Stomach (tissue), 9 donors: Measurements from ENCODE around the gene ANKRD17. TPM values are rescaled to one million over a fixed set of nuclear protein-coding genes. Genes with fewer than 3 reads are reported as not detected.

Experiments used
- DNase-seq, 2 donors: peaks; one replicate each; pipeline versions ENCODE4 v3.0.0 to v3.0.0-alpha.2; 2013 to 2019
- H3K27ac ChIP-seq, 5 donors: fragments of 200-600 bp in 4 of 5; sonication (generic) in 4 of 5; one replicate each; pipeline ENCODE4 v1.5.1; 2013 to 2019; ENCODE audit warnings: mild to moderate bottlenecking in 1 of 5, moderate library complexity in 1 of 5
- H3K27me3 ChIP-seq, 3 donors: fragments of 200-600 bp; sonication (generic); one replicate each; pipeline ENCODE4 v1.5.1; 2017 to 2019; ENCODE audit warnings: mixed run types in 1 of 3
- H3K36me3 ChIP-seq, 4 donors: fragments of 200-600 bp; sonication (generic); 1 replicate in 3 of 4; 2 replicates in 1 of 4; pipeline ENCODE4 v1.5.1; 2016 to 2019
- H3K4me1 ChIP-seq, 4 donors: fragments of 200-600 bp; sonication (generic); one replicate each; pipeline ENCODE4 v1.5.1; 2016 to 2019
- H3K4me3 ChIP-seq, 4 donors: fragments of 200-600 bp; sonication (generic) in 3 of 4; one replicate each; pipeline ENCODE4 v1.5.1; 2016 to 2019; ENCODE audit warnings: mild to moderate bottlenecking in 1 of 4
- H3K9me3 ChIP-seq, 4 donors: fragments of 200-600 bp; sonication (generic); one replicate each; pipeline ENCODE4 v1.5.1; 2016 to 2019
- CTCF ChIP-seq, 7 experiments: fragments of 450-650 bp in 4 of 7; fragments of 200-600 bp in 3 of 7; sonication (generic) in 3 of 7; IDR thresholded peaks; one replicate each; pipeline ENCODE4 v1.5.1; 2016 to 2019; ENCODE audit warnings: antibody characterized with exemption in 7 of 7, control low read depth in 2 of 7, mild to moderate bottlenecking in 1 of 7
- EP300 ChIP-seq: sonication (generic); formaldehyde crosslinking; IDR thresholded peaks from one replicate; pipeline ENCODE4 v1.6.1; 2017; ENCODE audit warnings: antibody characterized with exemption
- POLR2A ChIP-seq, 4 donors: fragments of 450-650 bp; IDR thresholded peaks; one replicate each; pipeline ENCODE4 v1.6.1; 2016; ENCODE audit warnings: antibody characterized with exemption in 4 of 4, control low read depth in 2 of 4, mild to moderate bottlenecking in 1 of 4, moderate library complexity in 1 of 4
- POLR2AphosphoS5 ChIP-seq, 3 donors: sonication (generic); formaldehyde crosslinking; IDR thresholded peaks; one replicate each; pipeline ENCODE4 v1.6.1; 2016; ENCODE audit warnings: antibody characterized with exemption in 3 of 3
- WGBS, 5 donors: extraction: QIAGEN DNeasy Blood & Tissue Kit in 3 of 5; methylation state at CpG; one replicate each; pipeline versions ENCODE4 v1.1.5 to v1.1.7; 2013 to 2018; 5-methylcytosine and 5-hydroxymethylcytosine counted together
- intact Hi-C: fragments of 100-400 bp; cut with DNase I; formaldehyde crosslinking; loops from one replicate; pipeline ENCODE4 v1.15.1; 2023; ENCODE audit warnings: low total_unique reads
- polyA plus RNA-seq, 3 donors: library from polyadenylated mRNA; stranded (reverse); fragments of 200-250 nt; gene quantifications; one replicate each; pipeline ENCODE4 v1.2.3, GENCODE V29; 2013
- small RNA-seq, 4 donors: library from RNA; depleted of rRNA; stranded (forward); fragments of <200 nt; gene quantifications; one replicate each; pipeline ENCODE3, GENCODE V24; 2016
- total RNA-seq, 5 donors: library from RNA; depleted of rRNA; stranded (reverse); fragments of >200 nt; gene quantifications; one replicate each; pipeline versions ENCODE4 v1.1.0 to v1.2.3, GENCODE V29; 2014 to 2016
- donor health status: healthy with polysubstance abuse.
- donor health status: Bipolar disorder and iron deficiency.
- donor health status: healthy.

ANKRD17 gene
- total and polyA plus RNA-seq, 8 donors, result 6.9 to 128 (median 56.8) TPM

- Histone ChIP-seq H3K4me1 (no peaks in the 10 kb centered on the region), H3K4me3 (no peak overlapping the region), H3K27ac (no peak overlapping the region), H3K36me3 (no peaks in the 10 kb centered on the region), H3K9me3 (peaks cover 0 to 16% (median 13%) of the 10 kb centered on the region in 4 donors), H3K27me3 (no peaks in the 10 kb centered on the region)
- no peak for DNase-seq
- TF ChIP-seq POLR2A (IDR thresholded peaks at IDR 0.05), result no peak
- no peak for TF ChIP-seq POLR2AphosphoS5 (IDR thresholded peaks at IDR 0.05)
- intact Hi-C loops, result no loop called here
- WGBS, 5 donors, result 71 to 94% (median 83%) methylated on average over 1 of the region's 1 CpG
Observed at GRCh38 chr4:73036123-73036522, 222.5 kb downstream of the ANKRD17 start.

- Histone ChIP-seq H3K4me1 (no peaks in the 10 kb centered on the region), H3K9me3 (peaks cover 0 to 21% (median 18%) of the 10 kb centered on the region in 4 donors), H3K27ac (no peak overlapping the region), H3K27me3 (no peaks in the 10 kb centered on the region), H3K4me3 (no peak overlapping the region), H3K36me3 (no peaks in the 10 kb centered on the region)
- 82 to 95% (median 88%) methylated on average over 2 of the region's 2 CpGs for WGBS, 5 donors
- DNase-seq, result no peak
- no peak for TF ChIP-seq POLR2AphosphoS5 (IDR thresholded peaks at IDR 0.05)
- intact Hi-C loops, result no loop called here
Observed at GRCh38 chr4:73034896-73035295, 223.7 kb downstream of the ANKRD17 start.

GRCh38 chr4:73028621-73029020, 230.0 kb downstream of the ANKRD17 start:
- Histone ChIP-seq H3K36me3 (no peaks in the 10 kb centered on the region), H3K4me1 (no peaks in the 10 kb centered on the region), H3K9me3 (peaks cover 0 to 11% (median 4%) of the 10 kb centered on the region in 4 donors), H3K4me3 (no peak overlapping the region), H3K27ac (no peak overlapping the region), H3K27me3 (no peaks in the 10 kb centered on the region)
- TF ChIP-seq EP300 (no peak), CTCF (IDR thresholded peaks at IDR 0.05) (no peak), POLR2AphosphoS5 (IDR thresholded peaks at IDR 0.05) (no peak), POLR2A (IDR thresholded peaks at IDR 0.05) (no peak)
- intact Hi-C loops, result no loop called here
- WGBS, 5 donors, result 54 to 65% (median 58%) methylated on average over 5 of the region's 5 CpGs
- DNase-seq, result no peak

Small RNA genes lying within 50 kb of the gene (small RNA-seq; reads per million reads assigned to genes)
- gene RF00334 (0 reads per million in 4 donors), gene RNU6ATAC5P (0 reads per million in 4 donors)

Other genes with a start within 250 kb of the ANKRD17 start
- 10 to 100 TPM in 3 of 5 donors, 1 to 10 TPM in 2; 2.3 to 26.8 (median 11.0) TPM for gene COX18, start 189.1 kb downstream of the ANKRD17 start, total RNA-seq
- gene COX18, start 189.1 kb downstream of the ANKRD17 start, polyA plus RNA-seq, result 1 to 10 TPM; 7.0 to 8.1 (median 8.0) TPM
- 100 to 1,000 TPM in 1 of 5 donors, not detected in 4; 101 TPM for gene ALB, start 145.5 kb upstream of the ANKRD17 start, total RNA-seq
- gene ALB, start 145.5 kb upstream of the ANKRD17 start, polyA plus RNA-seq, result 1 to 10 TPM in 2 of 3 donors, under 1 TPM in 1; 0.48 to 4.7 (median 1.2) TPM
- 1 to 10 TPM in 1 of 5 donors, not detected in 4; 2.6 TPM for gene AFP, start 177.4 kb upstream of the ANKRD17 start, total RNA-seq
- gene AFP, start 177.4 kb upstream of the ANKRD17 start, polyA plus RNA-seq, result not detected
- 1 to 10 TPM in 1 of 5 donors, not detected in 4; 1.8 TPM for gene AFM, start 222.9 kb upstream of the ANKRD17 start, total RNA-seq
- under 1 TPM in 2 of 3 donors, not detected in 1; 0.05 to 0.81 TPM for gene AFM, start 222.9 kb upstream of the ANKRD17 start, polyA plus RNA-seq